Fibroblast of skin of left quadriceps (primary cell): Measurements from ENCODE around the gene SURF1.
"Not testable (repeated sequence)": the region's sequence is repeated elsewhere in the genome, so short reads cannot be mapped to it uniquely, and the experiment has no call there.

Experiments used
- DNase-seq, 2 experiments: peaks; one replicate each; pipeline ENCODE4 v3.0.0-alpha.2; 2013; ENCODE audit warnings: low read depth in 2 of 2

Gene SURF1

GRCh38 chr9:133344979-133345378, 11.3 kb downstream of the SURF1 start:
- no peak for DNase-seq

- no peak for DNase-seq
Measured at GRCh38 chr9:133344071-133344470, 12.2 kb downstream of the SURF1 start.

- no peak for DNase-seq
Measured at GRCh38 chr9:133342570-133342969, 13.7 kb downstream of the SURF1 start.

GRCh38 chr9:133342069-133342406, 14.2 kb downstream of the SURF1 start:
- no peak for DNase-seq

- no peak for DNase-seq
Measured at GRCh38 chr9:133341369-133342068, 14.8 kb downstream of the SURF1 start.

GRCh38 chr9:133340916-133341315, 15.4 kb downstream of the SURF1 start:
- DNase-seq, result no peak

- no peak for DNase-seq
Measured at GRCh38 chr9:133340256-133340655, 16.0 kb downstream of the SURF1 start.

GRCh38 chr9:133339641-133340040, 16.6 kb downstream of the SURF1 start:
- DNase-seq, result no peak

- peak; percentile 71 for DNase-seq
Measured at GRCh38 chr9:133335924-133336811, 20.1 kb downstream of the SURF1 start, which contains the start of gene SURF6. TSS of gene SURF6 (minus strand) at chr9:133336188. CDS start at chr9:133336132, 56 bp downstream.

- DNase-seq, result not testable (repeated sequence)
Measured at GRCh38 chr9:133334888-133335287, 21.4 kb downstream of the SURF1 start.

GRCh38 chr9:133334161-133334560, 22.1 kb downstream of the SURF1 start:
- DNase-seq, result no peak

- DNase-seq, result no peak
Measured at GRCh38 chr9:133333566-133333965, 22.7 kb downstream of the SURF1 start.

GRCh38 chr9:133333011-133333410, 23.3 kb downstream of the SURF1 start:
- DNase-seq, result no peak

GRCh38 chr9:133332381-133332730, 23.9 kb downstream of the SURF1 start:
- no peak for DNase-seq

GRCh38 chr9:133331641-133332380, 24.5 kb downstream of the SURF1 start:
- no peak for DNase-seq

GRCh38 chr9:133331221-133331620, 25.1 kb downstream of the SURF1 start:
- DNase-seq, result no peak

- DNase-seq, result not testable (repeated sequence)
Measured at GRCh38 chr9:133329306-133330156, 26.8 kb downstream of the SURF1 start.

GRCh38 chr9:133327834-133328484, 28.3 kb downstream of the SURF1 start:
- DNase-seq, result no peak

- not testable (repeated sequence) for DNase-seq
Measured at GRCh38 chr9:133327021-133327420, 29.3 kb downstream of the SURF1 start.

GRCh38 chr9:133323991-133324703, 32.1 kb downstream of the SURF1 start:
- no peak for DNase-seq
